ENCODE results near the gene BOC.

DNA sequence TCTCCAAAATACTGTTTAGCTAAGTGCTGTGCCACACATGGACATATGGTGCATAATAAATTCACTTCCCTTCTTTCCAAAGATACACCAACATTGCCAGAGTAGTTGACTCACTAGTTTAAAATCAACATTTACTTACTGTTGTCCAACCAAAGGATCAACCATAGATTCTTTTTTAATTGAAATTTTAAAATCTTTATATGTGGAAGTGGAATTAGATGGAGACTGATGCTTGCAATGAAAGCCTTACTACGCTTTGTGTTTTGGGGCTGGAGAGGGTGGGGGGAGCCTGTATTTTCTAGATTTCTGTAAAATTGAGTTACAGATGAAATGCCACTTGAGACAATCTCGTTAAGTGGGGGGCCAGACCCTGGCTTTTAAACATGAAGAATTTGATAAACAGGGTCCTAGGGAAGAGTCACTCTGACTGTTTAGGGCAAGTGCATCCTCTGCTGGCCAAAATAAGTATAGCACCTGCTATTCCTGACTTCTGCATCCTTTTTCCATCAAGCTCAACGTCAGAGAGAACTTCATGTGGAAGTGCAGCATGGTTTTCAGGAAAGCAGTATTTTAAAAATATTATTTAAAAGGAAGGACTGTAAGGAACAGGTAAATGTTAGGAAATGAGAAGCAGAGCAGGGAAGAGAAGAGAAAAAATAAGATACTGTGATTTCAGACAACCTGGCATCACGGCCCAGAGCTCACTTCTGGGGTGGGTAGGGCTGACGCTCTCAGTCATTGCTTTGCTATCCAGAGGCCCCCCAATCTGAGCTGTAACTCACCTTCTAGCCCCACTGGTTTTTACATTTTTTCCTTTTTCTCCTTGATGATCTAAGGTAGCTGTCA lies 76.7 kb downstream of the BOC start:
- TF ChIP-seq FOXM1 (IDR thresholded peaks at IDR 0.05; ENCODE audit: borderline replicate concordance, low read depth) (no peak), NFIC (IDR thresholded peaks at IDR 0.05) (no peak), TEAD4 (IDR thresholded peaks at IDR 0.05) (no peak)
- TF ChIP-seq, protein P1, sequence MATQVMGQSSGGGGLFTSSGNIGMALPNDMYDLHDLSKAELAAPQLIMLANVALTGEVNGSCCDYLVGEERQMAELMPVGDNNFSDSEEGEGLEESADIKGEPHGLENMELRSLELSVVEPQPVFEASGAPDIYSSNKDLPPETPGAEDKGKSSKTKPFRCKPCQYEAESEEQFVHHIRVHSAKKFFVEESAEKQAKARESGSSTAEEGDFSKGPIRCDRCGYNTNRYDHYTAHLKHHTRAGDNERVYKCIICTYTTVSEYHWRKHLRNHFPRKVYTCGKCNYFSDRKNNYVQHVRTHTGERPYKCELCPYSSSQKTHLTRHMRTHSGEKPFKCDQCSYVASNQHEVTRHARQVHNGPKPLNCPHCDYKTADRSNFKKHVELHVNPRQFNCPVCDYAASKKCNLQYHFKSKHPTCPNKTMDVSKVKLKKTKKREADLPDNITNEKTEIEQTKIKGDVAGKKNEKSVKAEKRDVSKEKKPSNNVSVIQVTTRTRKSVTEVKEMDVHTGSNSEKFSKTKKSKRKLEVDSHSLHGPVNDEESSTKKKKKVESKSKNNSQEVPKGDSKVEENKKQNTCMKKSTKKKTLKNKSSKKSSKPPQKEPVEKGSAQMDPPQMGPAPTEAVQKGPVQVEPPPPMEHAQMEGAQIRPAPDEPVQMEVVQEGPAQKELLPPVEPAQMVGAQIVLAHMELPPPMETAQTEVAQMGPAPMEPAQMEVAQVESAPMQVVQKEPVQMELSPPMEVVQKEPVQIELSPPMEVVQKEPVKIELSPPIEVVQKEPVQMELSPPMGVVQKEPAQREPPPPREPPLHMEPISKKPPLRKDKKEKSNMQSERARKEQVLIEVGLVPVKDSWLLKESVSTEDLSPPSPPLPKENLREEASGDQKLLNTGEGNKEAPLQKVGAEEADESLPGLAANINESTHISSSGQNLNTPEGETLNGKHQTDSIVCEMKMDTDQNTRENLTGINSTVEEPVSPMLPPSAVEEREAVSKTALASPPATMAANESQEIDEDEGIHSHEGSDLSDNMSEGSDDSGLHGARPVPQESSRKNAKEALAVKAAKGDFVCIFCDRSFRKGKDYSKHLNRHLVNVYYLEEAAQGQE (IDR thresholded peaks at IDR 0.05; ENCODE audit: low read depth): no peak
